ENCODE measurements around the gene FOXI1.

GRCh38 chr5:170078458-170078857 is 27.2 kb upstream of the FOXI1 start:
- TF ChIP-seq, protein P1, sequence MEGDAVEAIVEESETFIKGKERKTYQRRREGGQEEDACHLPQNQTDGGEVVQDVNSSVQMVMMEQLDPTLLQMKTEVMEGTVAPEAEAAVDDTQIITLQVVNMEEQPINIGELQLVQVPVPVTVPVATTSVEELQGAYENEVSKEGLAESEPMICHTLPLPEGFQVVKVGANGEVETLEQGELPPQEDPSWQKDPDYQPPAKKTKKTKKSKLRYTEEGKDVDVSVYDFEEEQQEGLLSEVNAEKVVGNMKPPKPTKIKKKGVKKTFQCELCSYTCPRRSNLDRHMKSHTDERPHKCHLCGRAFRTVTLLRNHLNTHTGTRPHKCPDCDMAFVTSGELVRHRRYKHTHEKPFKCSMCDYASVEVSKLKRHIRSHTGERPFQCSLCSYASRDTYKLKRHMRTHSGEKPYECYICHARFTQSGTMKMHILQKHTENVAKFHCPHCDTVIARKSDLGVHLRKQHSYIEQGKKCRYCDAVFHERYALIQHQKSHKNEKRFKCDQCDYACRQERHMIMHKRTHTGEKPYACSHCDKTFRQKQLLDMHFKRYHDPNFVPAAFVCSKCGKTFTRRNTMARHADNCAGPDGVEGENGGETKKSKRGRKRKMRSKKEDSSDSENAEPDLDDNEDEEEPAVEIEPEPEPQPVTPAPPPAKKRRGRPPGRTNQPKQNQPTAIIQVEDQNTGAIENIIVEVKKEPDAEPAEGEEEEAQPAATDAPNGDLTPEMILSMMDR (IDR thresholded peaks at IDR 0.05), result no peak
- TF ChIP-seq POLR2AphosphoS5 (IDR thresholded peaks at IDR 0.05) (no peak), POLR2A (IDR thresholded peaks at IDR 0.05) (no peak)
